GF-D8 (cell line): ENCODE measurements around the gene ATP1A4.

Experiments used
- DNase-seq: peaks from one replicate; lab custom pipeline; 2025; lab: John Stamatoyannopoulos, UW

ATP1A4 gene

DNA sequence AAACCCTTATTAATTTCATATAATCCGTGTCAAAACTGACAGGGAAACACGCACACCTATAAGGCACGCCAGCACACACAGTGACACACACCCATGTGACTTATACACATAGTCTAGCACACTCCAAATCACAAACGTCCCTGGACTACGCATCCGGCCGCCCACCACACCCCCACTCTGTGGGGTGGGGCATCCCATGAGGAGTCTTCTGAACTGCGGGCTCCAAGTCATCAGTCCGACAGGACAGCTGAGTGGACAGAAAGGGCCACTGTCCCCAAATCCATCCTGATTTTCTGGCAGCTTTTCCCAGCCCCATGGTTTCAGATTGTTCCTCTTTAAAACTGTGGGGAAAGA is 54.6 kb downstream of the ATP1A4 start:
- DNase-seq, result no peak

DNA sequence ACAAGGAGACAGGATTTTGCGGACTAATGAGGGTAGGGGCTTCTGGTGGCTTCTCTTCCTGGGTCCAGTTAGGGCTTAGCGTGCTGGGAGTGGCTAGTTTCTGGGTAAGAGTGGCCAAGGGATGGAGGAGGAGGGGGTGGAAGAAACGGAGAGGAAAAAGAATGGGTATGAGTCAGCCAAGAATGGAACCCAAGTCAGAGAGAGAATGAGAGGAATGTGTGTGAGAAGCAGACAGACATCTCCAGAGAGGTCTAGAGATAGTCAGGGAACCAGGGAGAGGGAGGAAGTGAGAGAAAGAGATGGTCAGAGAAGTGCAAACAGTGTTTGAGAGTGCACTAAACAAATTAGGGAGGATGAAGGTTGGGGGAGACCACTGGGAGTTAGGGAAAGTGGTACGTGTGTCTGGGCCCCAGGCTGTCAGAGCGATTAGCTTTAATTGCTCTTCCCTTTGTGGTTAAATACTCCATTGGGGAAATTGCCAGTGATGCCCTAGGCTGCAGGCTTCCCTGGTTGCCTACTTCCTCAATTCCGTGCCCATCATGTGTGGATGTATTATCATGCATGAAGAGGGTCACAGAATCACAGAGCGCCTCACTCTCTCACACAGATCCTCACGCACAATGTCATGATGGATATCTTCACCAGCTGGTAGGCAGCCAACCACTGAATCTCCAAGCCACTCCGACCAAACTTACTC is 55.2 kb downstream of the ATP1A4 start:
- no peak for DNase-seq

DNA sequence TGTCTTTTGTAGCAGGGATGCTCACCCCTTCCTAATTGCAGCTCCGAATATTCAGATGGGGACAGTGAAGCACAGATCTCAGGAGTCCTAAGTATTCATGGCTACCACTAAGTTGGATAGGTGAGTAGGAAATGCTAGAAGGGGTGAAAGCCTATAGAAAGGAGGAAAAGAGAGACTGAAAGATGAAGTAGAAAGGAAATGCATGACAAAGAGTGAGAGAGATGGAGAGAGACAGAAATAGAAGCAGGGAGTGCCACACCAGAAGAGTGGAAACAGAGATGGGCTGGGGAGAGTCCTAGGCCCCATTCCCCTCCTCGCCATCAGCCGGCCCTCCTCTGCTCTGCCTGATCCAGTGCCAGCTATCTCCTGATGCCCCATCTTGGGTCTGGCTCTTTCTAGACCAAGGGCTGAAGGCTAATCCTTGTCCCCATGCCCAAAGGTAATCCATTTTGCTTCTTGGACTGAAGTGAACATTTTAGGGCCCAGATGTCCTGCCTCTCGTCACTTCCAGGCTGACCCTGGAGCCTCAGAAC is 55.8 kb downstream of the ATP1A4 start:
- DNase-seq, result no peak

GRCh38 chr1:160207771-160208556 is 56.6 kb downstream of the ATP1A4 start:
- no peak for DNase-seq

DNA sequence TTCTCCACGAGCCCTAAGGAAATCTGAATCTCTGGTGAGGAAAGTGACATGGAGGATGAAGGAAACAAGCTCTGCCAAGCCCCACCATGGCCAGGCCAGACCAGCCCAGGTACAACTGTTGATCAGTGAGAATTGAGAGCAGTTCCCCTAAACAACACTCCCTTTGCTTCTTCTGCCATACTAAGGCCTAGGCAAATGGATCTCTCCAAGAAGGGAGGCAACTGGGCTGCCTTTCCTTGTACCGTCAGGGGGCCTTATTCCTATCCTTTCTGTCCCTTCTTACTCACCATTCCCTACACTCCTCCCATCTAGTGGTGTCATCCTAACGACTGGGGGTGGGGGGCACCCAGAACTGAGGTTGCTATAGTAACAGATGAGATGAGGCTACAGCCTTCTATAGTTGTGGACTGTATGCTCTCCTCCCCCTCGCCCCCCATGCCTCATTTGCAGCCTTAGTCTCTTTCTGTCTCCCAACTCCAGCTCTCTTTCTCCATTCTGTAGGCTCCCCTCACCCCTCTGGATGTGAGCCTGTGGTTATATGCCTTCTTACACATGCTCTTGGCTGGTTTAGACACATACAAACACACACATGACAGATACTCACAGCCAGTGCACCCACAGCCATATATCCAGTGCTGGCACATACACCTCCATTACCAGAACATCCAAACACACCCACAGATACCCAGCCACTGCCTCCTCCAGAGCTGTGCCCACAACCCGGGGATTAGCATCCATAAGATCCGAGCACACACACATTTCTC is 57.3 kb downstream of the ATP1A4 start:
- no peak for DNase-seq

- no peak for DNase-seq
Measured at GRCh38 chr1:160209321-160210046, 58.1 kb downstream of the ATP1A4 start.

- DNase-seq, result no peak
Measured at GRCh38 chr1:160210561-160210960, 59.2 kb downstream of the ATP1A4 start.

- DNase-seq, result no peak
Measured at GRCh38 chr1:160211046-160211790, 59.8 kb downstream of the ATP1A4 start.

GRCh38 chr1:160214481-160215140 is 63.2 kb downstream of the ATP1A4 start:
- DNase-seq, result no peak

DNA sequence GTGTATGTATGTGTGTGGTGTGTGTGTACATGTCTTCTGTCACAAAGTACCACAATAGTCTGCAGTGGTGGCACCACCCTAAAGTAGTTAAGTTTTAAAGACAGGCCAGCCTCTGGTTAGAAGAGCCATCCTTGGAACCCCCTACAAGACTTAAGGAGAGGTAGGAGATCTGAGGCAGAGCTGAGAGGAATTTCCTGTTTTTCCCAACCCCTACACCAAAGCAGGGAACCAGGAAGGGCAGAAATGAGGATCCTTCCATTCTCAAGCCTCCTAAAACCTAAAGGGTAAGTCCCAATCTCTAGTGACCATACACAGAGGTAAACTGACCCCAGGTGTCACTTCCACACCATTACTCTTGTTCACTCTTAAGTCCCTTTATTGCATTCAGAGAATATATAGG is 64.9 kb downstream of the ATP1A4 start:
- DNase-seq, result no peak

DNA sequence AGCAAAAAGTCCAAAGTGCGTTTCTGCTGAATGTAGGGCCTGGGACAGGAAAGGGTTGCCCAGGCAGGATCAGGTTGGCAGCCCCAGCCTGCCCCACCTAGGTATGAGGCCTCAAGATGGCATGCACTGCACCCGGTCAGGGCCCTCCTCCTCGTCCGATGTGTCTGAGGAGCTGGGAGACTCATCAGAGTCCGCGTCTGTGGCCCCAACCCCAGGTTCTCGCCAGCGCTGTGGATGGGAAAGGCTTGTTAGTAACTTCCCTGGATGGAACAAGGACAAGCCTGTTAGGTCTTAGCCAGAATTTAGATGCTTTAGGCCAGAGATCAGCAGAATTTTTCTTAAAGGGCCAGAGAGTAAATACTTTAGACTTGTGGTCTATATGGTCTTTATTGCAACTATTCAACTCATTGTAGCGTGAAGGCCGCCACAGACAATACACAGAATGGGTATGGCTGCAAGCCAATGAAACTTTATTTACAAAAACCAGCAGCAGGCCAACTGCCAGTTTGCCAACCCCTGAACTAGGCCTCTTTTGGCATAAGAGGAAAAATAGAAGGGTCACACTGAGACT is 66.2 kb downstream of the ATP1A4 start:
- no peak for DNase-seq

DNA sequence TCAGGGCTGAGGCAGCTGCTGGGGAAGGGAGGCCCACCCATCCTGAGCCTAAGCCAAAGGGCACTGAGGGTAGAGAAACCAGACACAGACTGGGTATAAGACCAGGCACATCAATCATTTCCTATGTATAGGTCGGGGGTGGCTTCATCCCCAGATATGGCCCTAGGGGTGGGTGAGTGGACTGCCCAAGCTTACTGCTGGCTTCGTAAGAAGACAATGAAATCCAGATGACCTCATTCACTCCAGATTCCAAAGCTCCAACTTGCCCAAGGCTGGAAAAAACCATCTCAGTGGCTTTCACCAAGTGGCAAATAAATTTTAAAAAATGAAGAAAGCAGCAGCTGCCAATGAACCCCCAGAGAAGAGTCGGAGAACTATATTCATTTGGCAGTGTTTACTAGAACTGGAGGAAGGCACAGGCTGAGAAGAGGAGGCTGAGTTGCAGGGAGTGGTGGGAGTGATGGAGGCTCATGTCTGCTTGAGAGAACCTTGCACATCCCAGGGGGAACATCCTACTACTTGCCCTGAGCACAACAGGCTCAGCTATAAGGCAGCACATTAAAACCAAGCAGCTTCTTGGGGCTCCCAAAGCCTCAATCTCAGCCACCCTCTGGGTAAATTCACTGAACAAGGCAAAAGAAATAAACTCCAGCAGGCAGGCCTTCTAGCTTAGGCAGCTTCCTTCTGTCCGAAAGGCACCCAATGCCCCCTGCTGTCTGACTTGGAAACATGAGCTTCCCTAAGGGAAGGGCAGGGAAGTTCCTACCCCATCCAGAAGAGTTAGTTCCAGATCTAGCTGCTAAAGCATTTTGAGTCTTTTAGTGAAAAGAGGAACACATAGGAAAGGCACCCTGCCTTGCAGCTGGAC is 67.9 kb downstream of the ATP1A4 start:
- DNase-seq, result no peak

GRCh38 chr1:160220301-160220700 is 68.9 kb downstream of the ATP1A4 start:
- no peak for DNase-seq

GRCh38 chr1:160221089-160221488 is 69.7 kb downstream of the ATP1A4 start:
- no peak for DNase-seq

- no peak for DNase-seq
Measured at GRCh38 chr1:160222546-160222945, 71.1 kb downstream of the ATP1A4 start.

GRCh38 chr1:160224606-160225005 is 73.2 kb downstream of the ATP1A4 start:
- no peak for DNase-seq

GRCh38 chr1:160225345-160225744 is 73.9 kb downstream of the ATP1A4 start:
- DNase-seq, result no peak

- no peak for DNase-seq
Measured at GRCh38 chr1:160226623-160227022, 75.2 kb downstream of the ATP1A4 start.

- DNase-seq, result no peak
Measured at GRCh38 chr1:160227034-160227433, 75.6 kb downstream of the ATP1A4 start.
